NOMO-1 treated with dmso at 0.1 percent for 144 hours (cell line): ENCODE measurements around the gene POLH.
"Not testable (repeated sequence)": the region's sequence is repeated elsewhere in the genome, so short reads cannot be mapped to it uniquely, and the experiment has no call there.

Source experiments
- DNase-seq: peaks from one replicate; lab custom pipeline; 2025; ENCODE audit not compliant: unreplicated experiment; lab: John Stamatoyannopoulos, UW

POLH gene

DNA sequence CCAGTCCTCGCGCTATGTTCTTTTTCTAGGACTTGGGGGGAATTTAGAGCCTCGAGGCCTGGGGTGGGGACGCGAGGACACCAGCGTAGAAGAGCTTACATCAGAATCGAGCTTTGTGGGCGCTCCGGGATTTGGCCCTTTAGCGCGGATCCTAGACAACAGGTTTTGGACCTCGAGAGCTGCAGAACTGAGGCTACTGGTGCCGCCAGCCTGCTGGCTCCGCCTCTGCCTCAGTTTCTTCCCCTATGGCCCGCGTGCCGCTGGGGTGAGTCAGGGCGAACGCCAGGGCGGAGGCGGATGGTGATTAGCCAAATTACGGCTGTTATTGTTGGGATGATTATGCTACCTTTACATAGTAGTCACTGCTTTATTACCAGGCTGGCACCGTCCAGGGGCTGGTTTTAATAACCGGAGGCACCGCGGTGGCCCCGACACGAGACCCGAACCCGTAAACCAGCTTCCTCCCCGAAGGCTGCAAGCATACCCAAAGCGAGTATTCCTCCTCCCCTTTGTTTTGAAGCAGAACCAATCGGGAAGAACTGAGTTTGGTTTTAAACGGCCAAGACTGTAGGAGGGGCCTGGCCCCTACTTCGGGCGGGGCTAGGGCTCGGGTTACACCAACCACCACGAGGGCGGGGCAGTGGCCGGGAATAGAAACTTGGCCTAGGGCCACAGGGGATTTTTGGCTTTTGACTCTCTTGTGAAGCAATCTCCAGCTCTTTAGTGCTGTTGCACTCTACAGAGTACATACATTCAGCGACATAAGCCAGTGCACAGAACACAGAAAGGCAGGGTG is 53.7 kb downstream of the POLH start:
- peak; percentile 96 for DNase-seq

DNA sequence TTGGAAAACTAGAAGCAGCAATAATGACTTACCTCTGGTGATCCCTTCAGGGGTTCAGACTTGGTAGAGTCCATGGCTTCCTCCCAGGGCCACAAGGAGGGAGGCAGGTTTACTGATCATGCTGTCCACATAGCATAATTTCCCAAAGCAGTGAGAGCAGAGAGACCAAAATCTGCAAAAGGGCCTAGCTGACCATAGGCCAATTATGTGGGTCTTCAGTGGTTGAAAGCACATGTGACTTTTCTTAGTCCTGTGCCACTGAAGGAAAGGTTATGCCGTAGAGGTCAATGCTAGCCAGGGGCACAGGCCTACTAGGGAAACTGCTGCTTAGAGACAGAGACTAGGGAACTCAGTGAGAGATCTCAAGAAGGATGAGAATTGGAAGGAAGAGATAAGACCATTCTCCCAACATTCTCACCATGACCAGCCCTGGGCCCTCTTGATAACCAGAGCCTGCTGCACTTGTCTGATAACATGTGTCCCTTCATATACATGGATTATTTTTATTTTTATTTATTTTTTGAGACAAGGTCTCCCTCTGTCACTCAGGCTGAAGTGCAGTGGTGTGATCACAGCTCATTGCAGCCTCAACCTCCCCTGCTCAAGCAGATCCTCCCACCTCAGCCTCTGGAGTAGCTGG is 55.1 kb downstream of the POLH start:
- no peak for DNase-seq

DNA sequence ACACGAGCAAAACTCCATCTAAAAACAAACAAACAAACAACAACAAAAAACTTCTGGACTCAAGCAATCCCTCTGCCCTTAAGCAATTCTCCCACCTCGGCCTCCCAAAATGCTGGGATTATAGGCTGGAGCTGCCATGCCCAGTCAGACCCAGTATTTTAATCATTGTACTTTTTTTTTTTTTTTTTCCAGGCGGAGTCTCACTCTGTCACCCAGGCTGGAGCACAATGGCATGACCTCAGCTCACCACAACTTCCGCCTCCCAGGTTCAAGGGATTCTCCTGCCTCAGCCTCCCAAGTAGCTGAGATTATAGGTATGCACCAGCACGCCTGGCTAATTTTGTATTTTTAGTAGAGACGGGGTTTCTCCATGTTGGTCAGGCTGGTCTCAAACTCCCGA is 57.0 kb downstream of the POLH start:
- not testable (repeated sequence) for DNase-seq

GRCh38 chr6:43634702-43635303 is 58.8 kb downstream of the POLH start:
- DNase-seq = no peak

- DNase-seq = peak; percentile 55
Measured at GRCh38 chr6:43635387-43636307, 59.7 kb downstream of the POLH start, which contains the start of gene MAD2L1BP. Gene MAD2L1BP, plus strand, starts transcription at chr6:43635840. Its CDS starts 36 bp downstream, at chr6:43635876.

- no peak for DNase-seq
Measured at GRCh38 chr6:43636308-43636659, 60.3 kb downstream of the POLH start.

- DNase-seq = no peak
Measured at GRCh38 chr6:43639984-43640800, 64.2 kb downstream of the POLH start.

GRCh38 chr6:43644940-43645612 is 69.1 kb downstream of the POLH start, which contains the start of gene RSPH9:
Gene RSPH9, plus strand, starts transcription at chr6:43645036. Its CDS starts 63 bp downstream, at chr6:43645099.
- no peak for DNase-seq

DNA sequence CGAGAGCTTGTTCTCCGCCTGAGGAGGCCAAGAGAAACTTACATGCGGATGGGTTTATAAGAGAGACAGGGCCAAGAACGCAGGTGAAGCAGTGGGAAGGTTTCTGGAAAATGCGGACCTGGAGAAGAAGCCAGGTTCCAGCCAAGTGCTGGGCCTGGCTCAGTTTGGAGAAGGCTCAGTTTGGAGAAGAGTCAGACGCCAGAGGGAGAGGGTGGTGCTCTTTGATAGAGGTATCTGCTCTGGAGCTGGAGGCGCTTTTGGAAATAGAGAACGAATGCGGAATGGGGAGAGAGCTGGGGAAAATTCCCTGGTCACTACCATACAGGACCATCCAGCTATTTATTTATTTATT is 69.6 kb downstream of the POLH start:
- DNase-seq = no peak

- no peak for DNase-seq
Measured at GRCh38 chr6:43647613-43648012, 71.6 kb downstream of the POLH start.

DNA sequence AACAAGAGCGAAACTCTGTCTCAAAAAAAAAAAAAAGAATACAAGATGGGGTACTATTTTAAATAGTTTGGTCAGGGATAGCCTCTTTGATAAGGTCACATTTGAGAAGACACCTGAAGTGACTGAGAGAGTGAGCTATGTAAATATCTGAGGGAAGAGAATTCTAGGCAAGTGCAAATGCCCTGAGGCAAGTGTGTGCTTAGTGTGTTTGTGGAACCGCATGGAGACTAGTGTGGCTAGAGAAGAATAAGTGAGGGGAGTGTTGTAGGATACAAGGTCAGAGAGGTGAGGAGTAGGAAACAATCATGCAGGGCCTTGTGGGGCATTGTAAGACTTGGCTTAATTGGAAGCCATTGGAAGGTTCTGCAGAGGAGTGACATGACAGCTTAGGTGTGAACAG is 72.3 kb downstream of the POLH start:
- DNase-seq = no peak

GRCh38 chr6:43652822-43653221 is 76.8 kb downstream of the POLH start:
- DNase-seq = not testable (repeated sequence)

DNA sequence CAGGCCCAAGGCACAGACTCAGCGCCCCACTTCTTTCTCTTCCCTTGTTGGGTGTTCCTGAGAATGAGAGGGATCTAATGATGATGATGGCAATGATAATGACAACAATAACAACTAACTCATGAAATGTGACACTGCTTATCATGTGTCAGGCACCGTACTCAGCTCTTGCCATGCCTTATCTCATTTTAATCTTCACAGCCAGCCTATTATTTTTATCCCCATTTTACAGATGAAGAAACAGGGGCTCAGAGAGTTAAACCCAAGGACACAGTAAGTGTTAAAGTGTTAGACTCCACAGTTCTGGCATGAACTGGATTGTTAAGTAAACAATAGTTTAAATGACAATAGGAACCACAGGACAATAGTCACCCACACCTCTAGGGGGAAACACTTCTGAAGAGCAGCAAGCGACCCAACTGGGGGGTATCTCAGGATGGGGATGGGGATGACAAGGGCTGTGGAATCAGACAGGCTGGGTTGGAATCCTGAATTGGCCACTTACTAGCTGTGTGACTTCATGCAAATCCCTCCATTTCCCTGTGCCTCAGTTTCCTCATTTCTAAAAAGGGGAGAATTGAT is 81.3 kb downstream of the POLH start:
- DNase-seq = no peak

DNA sequence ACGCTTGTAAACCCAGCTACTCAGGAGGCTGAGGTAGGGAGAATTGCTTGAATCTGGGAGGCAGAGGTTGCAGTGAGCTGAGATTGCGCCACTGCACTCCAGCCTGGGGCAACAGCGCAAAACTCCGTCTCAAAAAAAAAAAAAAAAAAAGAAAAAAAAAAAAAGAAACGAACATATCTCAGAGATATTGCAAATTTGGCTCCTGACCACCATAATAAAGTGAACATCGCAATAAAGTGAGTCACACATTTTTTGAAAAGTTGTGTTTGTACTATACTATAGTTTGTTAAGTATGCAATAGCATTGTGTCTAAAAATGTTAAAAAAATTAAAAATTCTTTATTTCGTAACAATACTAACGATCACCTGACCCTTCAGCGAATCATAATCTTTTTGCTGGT is 82.2 kb downstream of the POLH start:
- DNase-seq = no peak

DNA sequence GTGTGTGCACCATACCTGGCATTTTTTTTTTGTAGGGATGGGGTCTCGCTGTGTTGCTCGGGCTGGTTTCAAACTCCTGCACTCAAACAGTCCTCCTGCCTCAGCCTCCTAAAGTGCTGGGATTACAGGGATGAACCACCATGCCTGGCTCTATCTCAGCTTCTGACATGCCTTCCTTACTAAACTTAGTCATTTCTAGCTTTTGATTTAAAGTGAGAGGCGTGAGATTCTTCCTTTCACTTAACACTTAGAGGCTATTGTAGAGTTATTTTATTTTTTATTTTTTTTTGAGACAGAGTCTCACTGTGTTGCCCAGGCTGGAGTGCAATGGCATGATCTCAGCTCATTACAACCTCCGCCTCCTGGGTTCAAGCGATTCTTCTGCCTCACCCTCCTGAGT is 87.0 kb downstream of the POLH start:
- DNase-seq = not testable (repeated sequence)
